ENCODE results near the gene FRS2. TPM values are rescaled to one million over a fixed set of nuclear protein-coding genes. Genes with fewer than 3 reads are reported as not detected.
A peak's percentile ranks its signal among the peaks of the same experiment; 100 is the strongest.

Gene FRS2
- total and polyA plus RNA-seq, 2 of the 4 experiments (the other 2 are of a cell fraction): 12.4 to 58.3 TPM

GRCh38 chr12:69423037-69423905, 46.9 kb upstream of the FRS2 start:
- Histone ChIP-seq H3K4me2 (ENCODE audit: low read depth, low read length) (no peak overlapping the region), H3K4ac (ENCODE audit: low read depth, low read length) (no peak overlapping the region), H3K4me3 (ENCODE audit: insufficient read depth, low read depth, low read length) (no peak overlapping the region), H3K9me3 (ENCODE audit: control insufficient read depth, insufficient read depth, low read length) (no peaks in the 10 kb centered on the region), H4K8ac (ENCODE audit: low read depth in 2 of 2, low read length in 2 of 2) (no peak overlapping the region), H4K5ac (ENCODE audit: low read depth, low read length) (no peak overlapping the region), H2AFZ (replicated peaks; ENCODE audit: low read length, poor library complexity) (no peak overlapping the region), H3K14ac (replicated peaks; ENCODE audit: low read depth, low read length) (no peak overlapping the region), H4K91ac (ENCODE audit: insufficient read depth, low read depth, low read length) (no peak overlapping the region), H3K27ac (ENCODE audit: insufficient read depth, low read length) (no peak overlapping the region), H3K18ac (ENCODE audit: low read depth, low read length) (no peak overlapping the region), H2BK5ac (ENCODE audit: low read depth, low read length, poor library complexity, severe bottlenecking) (peak overlapping the region; percentile 16), H2BK120ac (ENCODE audit: low read depth, low read length) (no peak overlapping the region), H3K36me3 (ENCODE audit: control insufficient read depth, insufficient read depth, low read length) (no peaks in the 10 kb centered on the region), H2AK5ac (ENCODE audit: low read depth, low read length) (no peak overlapping the region), H3K9me1 (ENCODE audit: insufficient read depth, low read length) (no peaks in the 10 kb centered on the region; the same call in 1 of the 2 replicates), H2AK9ac (replicated peaks; ENCODE audit: low read depth, low read length, poor library complexity) (no peak overlapping the region), H3K27me3 (ENCODE audit: control insufficient read depth, insufficient read depth, low read length) (no peaks in the 10 kb centered on the region), H3K56ac (ENCODE audit: extremely low read depth, insufficient read depth, low read length) (no peak overlapping the region), H2BK15ac (ENCODE audit: low read depth, low read length) (no peak overlapping the region), H3K23ac (ENCODE audit: low read depth, low read length) (no peak overlapping the region), H4K20me1 (ENCODE audit: insufficient read depth, low read length) (no peaks in the 10 kb centered on the region), H3K79me1 (ENCODE audit: low read depth in 1 of 2, low read length in 2 of 2) (no peaks in the 10 kb centered on the region), H3K4me1 (ENCODE audit: control insufficient read depth, insufficient read depth, low read length) (0 out of 2 replicates have a peak, but pooled peaks cover 2% of the 10 kb centered on the region), H2BK20ac (ENCODE audit: low read depth, low read length) (no peak overlapping the region), H3K9ac (ENCODE audit: low read depth, low read length) (no peak overlapping the region)
- in situ Hi-C loops (cut with MboI; ENCODE audit: low sequenced_read_pairs) (no loop called here), dilution Hi-C loops (cut with HindIII; ENCODE audit: low sequenced_read_pairs, unreplicated experiment) (no loop called here), intact Hi-C loops (cut with micrococcal nuclease) (no loop called here)
- peak; percentile 57 for DNase-seq
- ChIA-PET POLR2A (ENCODE audit: unreplicated experiment) (no interaction called here), CTCF (no interaction called here)
- no peak for TF ChIP-seq USF2 (IDR thresholded peaks at IDR 0.05; ENCODE audit: low read depth, low read length)
- no TSS peak for BruUV-seq (replicated peaks)
- 17% methylated on average over 1 of the region's 5 CpGs; no CpG with 5 or more reads in 1 of the 2 experiments for WGBS, 2 experiments (ENCODE audit: extremely low coverage in 2 of 2, insufficient read length in 1 of 2)
- peak; percentile 91 for ATAC-seq (ENCODE audit: low read depth)
